DMS114 treated with DMSO at 0.1 percent for 48 hours (cell line): ENCODE measurements around the gene GAS6.
"Not testable (repeated sequence)": the region's sequence is repeated elsewhere in the genome, so short reads cannot be mapped to it uniquely, and the experiment has no call there.

Experiments used
- DNase-seq: peaks from one replicate; lab custom pipeline; 2025; ENCODE audit not compliant: unreplicated experiment; lab: John Stamatoyannopoulos, UW

Gene GAS6

DNA sequence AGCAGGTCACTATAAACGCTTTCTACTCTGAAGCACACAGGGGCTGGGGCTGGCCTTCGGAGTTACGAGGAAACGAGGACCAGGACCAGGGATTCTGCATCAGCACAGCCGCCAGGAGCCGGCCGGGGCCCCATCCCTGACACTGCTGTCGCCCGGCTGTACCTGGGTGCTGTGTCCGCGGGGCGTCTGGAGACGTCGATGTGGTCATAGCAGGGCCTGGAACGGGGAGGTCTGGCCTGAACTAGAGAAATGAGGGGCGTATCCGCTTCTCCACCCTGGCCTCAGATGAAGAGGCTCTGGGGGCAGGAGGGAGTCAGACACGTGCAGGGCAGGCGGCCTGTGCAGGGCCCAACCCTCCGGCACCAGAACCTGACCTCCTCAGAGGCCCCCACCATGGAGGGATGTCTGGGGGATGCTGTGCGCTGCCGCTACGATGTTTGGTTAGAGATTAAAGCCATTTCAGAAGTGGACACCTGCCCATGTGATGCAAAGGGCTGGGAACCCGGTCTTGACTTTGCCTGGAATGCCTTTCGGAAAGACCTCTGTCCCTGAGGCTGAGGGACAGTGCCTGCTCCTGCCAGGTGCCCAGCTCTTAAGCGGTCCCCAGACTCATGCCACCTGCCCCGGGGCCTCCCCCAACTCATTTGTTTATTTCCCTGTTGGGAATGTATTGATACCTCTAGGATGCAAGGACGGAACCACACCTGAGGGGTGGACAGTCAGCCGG is 21.4 kb downstream of the GAS6 start:
- no peak for DNase-seq

DNA sequence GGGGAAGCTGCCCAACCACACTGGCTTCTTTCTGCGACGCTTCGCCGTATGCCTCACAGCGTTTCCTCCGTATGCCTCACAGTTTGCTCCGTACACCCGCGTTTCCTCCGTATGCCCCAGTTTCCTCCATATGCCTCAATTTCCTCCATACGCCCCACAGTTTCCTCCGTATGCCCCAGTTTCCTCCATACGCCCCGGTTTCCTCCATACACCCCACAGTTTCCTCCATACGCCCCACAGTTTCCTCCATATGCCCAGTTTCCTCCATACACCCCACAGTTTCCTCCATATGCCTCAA is 22.6 kb downstream of the GAS6 start:
- no peak for DNase-seq

DNA sequence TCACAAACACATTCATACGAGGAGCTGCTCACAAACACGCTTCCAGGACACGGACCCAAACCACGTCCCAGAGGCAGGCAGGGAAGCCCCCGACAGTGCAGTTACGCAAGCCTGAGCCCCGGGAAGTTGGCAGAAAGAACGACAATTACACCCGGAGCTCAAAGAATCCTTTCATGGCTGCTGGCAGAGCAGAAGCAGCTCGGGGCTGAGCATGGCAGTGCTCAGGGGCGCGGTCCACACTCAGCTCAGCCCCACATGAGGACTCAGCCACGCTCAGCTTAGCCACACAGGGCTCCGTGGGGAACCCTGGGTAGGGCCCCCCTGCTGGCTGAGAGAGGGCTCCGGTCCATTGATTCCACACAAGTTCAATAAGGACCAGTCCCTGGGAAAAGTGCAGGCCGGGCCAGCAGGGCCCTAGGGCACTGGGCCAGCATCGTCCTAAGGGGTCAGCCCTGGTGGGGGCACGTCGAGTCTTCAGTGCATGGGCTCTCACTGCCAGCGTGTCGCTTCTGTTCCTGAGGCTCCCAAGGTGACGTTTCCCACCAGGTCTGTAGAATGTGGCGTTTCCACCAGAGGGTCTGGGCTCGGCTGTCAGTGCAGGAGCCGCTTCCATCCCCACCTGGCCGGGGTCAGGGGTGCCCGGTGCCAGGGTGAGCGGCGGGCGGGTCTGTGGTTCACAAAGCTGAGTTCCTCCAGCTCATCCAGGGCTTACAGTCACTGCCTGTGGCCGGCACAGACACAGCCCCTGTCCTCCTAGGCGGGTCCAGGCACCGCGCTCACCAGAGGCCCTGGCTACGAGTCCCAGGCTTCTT is 23.1 kb downstream of the GAS6 start:
- no peak for DNase-seq

DNA sequence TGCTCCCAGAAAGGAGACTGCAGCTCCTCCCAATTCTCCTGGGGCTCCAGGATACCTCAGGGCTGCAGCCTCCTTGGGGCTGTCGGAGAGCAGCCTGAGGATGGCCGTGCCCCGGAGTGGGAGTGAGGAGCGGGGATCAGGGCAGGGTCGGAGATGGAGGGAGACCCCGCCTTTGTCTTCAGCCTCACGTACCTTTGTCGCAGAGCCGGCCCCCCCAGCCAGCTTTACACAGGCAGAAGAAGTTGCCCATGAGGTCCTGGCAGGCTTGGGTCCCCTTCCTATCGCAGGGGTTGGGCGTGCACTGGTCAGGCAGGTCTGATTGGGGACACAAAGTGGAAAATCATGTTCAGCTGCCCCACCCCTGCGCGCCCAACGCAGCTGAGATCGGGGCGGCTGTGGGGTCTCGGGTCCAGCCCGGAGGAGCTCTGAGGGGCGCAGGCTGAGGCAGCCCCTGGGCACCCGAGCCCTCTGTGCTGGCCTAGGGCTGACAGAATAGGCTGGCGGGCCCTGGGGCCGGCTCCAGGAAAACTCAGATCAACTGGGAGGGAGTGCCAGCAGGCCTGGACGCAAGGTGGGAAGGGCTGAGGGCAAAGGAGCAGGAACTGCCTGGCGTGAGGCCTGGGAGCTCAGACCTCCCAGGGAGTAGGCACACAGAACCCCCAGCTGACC is 24.2 kb downstream of the GAS6 start:
- DNase-seq, result no peak

DNA sequence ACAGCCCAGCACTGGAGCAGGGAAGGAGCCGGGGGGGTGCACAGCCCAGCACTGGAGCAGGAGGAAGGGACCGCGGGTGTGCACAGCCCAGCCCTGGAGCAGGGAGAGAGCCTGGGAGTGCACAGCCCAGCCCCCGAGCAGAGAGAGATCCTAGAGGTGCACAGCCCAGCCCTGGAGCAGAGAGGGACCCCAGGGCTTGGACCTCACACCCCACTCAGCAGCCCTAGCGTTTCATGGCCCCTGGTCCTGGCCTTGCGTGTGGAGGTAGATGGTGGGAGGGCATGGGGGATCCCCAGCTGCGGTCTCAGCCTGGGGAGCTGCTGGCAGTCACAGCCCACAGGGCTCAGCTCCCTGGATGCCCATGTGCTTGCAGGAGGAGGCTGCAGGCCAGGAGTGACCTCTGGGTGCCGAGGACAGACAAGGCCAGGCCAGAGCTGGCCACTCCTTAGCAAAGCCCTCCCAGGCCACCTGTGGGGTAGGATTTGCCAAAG is 25.1 kb downstream of the GAS6 start:
- DNase-seq, result no peak

DNA sequence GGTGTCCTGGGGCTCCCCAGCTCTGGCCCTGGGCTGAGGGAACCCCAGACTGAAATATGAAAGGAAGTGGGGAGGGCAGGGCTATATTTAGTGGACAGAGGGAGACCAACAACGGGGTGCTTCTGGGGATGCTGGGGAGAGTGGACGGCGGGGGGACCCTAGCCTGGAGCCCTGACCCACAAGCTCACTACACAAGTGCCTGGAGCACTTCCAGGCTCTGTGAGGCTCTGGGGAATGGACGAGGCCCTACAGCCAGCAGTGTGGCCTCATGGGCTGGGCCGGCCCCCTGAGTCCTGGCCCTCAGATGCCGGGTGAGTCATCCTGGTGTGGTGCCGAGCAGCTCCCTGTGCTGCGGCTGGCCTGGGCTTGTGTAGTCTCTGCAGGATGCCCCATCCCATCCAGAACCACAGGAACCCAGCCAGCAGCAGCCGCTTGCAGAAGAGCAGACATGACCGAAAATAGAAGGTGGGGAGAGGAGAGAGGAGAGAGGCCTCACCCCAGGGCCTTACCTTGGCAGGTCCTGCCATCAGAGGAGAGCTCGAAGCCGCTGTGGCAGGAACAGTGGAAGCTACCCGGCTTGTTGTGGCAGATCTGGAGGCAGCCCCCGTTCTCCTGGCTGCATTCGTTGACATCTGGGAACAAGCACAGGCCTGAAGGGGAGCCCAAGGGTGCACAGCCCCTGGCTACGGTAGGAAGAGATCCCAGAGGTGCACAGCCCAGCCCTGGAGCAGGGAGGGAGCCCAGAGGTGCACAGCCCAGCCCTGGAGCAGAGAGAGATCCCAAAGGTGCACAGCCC is 26.1 kb downstream of the GAS6 start:
- no peak for DNase-seq

DNA sequence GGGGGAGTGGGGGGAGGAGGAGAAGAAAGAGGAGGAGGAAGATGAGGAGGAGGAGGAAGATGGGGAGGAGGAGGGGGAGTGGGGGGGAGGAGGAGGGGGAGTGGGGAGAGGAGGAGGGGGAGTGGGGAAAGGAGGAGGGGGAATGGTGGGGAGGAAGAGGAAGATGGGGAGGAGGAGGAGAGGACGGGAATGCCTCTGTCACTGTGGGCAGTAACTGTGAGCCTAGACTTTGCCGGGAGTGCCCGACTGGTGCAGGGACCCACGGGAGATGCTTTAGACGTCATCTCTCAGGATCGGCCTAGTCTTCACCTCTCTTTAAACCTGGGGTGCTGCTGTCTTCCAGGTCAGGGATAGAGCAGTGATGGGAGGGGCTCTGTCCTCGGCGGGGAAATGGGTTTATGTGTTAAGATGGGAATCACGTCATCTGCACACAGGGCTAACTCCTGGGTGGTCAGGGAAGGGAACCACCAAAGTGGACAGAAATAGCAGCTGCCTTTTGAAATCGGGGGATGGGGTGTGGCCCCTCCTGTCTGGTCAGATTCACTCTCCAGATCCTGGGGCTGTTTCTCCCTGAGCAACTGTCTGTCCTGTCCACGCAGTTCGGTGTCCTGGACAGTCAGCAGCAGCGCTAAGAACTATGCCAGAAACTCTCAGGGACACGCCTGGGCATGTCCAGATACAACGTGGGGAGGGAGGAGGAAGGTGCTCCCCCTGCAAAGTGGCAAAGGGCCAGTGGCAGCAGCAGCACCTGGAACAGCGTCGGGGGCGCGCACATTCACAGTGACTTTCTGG is 26.9 kb downstream of the GAS6 start:
- DNase-seq, result no peak

DNA sequence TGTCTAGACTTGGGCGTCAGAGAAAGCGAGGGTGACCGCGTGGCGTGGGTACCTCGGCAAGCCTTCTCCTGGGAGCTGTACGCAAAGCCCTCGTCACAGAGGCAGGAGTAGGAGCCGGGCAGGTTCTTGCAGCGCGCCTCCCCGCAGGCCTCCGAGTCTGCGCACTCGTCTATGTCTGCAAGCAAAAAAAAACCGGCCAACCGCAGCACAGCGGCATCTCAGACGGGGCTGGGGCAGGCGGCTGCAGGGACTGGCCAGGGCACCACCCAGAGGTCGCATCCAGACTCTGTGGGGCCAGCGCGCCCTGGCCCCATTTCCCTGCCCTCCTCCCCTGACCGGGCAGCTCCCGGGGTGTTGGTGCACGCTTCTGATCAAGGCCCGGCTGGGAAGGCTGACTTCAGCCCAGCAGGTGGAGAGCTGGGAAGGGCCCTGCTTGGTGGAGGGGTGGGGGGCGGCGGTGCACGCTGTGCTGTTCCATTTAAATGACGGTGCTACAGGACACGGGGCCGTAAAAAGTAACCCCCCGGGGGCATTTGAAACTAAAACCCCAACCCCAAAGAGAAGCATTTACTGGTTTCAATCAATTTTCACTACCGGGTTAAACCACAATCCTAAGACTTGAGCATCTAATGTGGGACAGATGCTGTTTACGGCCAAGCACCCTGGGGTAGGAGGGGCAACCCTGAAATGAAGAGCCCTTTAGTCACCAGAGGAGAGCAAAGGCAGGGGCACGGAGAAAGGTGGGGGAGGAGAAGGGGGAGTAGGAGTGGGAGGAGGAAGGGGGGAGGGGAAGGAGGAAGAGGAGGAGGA is 28.2 kb downstream of the GAS6 start:
- DNase-seq, result no peak

DNA sequence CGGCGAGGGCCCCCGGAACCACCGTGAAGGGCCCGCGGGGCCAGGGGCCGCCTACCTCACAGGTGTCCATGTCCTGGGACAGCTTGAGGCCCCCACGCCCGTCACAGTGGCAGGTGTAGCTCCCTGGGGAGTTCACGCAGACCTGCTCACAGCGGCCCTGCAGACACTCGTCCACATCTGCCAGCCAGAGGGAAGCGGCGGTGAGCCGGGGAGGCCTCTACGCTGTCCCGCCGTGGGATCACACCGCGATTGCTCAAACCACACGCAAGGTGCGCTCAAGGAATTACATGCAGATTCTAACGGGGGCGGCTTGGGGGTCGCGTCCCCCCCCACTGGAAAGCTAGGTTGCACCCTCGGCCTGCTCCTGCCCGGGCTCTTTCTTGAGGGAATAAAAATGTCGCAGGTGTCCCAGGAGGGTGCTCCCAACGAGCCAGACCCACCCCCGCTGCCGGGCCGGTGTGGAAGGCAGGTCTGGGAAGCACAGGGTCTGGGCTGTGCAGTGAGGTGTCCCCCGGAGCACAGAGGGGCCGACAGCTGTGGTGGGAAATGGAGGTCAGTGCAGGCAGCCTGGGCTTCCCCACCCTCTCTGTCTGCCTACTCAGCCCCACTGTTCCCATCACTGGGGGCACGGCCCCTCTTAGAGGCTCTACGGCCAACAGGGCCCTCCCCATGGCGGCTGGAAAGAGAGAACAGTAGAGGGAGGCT is 29.2 kb downstream of the GAS6 start:
- no peak for DNase-seq

DNA sequence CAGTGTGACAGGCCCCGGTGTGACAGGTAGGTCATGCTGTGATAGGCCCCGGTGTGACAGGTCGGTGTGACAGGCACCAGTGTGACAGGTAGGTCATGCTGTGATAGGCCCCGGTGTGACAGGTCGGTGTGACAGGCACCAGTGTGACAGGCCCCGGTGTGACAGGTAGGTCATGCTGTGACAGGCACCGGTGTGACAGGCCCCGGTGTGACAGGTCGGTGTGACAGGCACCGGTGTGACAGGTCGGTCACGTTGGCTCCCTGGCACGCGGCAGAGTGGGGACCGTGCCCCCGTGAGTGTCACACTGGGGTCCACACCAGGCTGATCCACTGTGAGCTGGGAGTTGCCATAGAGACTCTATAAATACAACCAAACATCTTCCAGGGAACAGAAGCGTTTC is 29.9 kb downstream of the GAS6 start:
- DNase-seq, result not testable (repeated sequence)

DNA sequence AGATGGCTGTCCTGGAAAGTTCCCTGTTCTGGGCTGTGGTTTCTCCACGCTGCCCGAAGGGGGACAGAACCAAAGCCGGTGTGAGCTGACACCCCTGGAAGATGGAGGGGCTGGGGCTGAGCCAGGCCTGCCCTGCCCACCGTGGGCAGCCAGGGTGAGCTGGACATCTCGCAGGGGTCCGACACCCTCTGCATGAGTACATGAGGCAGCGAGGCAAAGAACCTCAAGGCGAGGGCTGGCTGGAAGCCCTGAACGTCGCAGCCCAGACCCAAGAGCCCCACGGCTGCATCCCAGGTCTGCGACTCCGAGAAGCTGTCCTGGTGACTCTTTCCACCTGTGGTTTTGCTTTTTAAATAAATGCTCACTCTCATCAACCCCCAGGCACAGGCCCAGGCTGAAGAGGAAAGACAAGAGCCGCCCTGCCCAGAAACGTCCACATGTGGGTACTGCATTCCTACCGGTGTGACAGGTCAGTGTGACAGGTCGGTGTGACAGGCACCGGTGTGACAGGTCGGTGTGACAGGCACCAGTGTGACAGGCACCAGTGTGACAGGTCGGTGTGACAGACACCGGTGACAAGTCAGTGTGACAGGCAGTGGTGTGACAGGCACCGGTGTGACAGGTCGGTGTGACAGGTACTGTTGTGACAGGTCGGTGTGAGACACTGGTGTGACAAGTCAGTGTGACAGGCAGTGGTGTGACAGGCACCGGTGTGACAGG is 30.6 kb downstream of the GAS6 start:
- no peak for DNase-seq

DNA sequence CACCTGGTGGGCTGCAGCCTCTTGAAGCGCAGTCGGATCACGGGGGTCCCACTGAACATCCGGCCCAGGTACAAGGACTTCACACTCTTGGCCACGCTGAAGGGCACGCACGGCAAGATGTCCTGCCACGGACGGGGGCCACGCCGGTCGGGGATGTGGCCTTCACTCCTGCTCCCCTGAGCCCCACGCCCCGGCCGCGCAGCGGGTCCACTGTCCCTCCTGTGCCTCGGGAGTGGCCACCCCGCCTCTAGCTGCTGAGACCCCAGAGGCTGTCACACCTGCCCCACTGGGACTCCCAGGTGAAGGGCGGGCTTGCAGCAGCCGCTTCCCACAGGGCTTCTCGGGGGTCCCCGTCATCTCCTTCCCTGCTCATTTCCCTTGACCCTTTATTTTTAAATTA is 31.2 kb downstream of the GAS6 start:
- DNase-seq, result no peak

DNA sequence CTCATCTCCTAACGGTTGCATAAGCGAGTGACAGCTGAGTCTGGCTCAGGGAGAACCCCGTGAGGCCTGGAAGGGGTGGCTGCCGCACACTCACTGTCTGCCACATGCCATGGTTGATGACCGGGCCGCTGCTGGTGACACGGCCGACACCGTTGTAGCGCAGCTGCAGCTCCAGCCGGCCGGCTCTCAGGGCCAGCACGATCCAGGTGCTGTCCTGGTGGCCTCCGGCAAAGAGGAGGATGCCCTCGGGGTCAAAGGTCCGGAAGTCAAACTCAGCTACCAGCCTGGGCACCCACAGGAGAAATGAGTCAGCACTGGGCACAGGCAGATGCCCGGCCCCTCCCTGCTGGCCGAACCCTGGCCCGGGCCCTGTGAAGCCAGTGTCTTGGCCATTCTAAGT is 31.7 kb downstream of the GAS6 start:
- DNase-seq, result no peak

DNA sequence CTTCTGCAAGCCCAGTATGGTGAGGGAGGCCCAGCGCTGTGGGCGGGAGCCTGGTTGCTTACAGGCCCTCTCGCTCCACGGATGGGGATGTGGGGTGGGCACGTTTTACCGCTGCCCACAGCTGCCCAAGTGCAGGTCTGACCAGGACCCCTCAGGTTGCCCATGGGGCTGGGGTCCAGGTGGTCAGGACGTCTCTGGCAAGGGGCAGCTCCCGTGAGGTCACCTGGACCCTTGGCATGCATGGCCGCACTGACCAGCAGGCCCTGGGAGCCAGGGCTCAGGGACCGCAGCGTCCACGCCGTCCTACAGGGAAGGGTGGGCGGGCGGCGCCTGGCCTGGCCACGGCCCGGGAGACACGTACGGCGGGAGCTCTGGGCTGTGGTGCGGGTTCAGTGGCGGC is 32.8 kb downstream of the GAS6 start:
- DNase-seq, result no peak

DNA sequence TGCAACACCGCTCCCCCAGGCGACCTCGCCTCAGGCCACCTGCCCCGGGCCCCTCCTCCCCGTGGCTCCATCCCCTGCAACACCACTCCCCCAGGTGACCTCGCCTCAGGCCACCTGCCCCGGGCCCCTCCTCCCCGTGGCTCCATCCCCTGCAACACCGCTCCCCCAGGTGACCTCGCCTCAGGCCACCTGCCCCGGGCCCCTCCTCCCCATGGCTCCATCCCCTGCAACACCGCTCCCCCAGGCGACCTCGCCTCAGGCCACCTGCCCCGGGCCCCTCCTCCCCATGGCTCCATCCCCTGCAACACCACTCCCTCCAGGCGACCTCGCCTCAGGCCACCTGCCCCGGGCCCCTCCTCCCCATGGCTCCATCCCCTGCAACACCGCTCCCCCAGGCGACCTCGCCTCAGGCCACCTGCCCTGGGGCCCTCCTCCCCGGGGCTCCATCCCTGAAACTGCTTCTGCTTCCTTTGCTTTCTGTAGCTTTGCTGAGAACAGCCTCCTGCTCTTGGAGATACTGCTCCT is 33.4 kb downstream of the GAS6 start:
- not testable (repeated sequence) for DNase-seq

DNA sequence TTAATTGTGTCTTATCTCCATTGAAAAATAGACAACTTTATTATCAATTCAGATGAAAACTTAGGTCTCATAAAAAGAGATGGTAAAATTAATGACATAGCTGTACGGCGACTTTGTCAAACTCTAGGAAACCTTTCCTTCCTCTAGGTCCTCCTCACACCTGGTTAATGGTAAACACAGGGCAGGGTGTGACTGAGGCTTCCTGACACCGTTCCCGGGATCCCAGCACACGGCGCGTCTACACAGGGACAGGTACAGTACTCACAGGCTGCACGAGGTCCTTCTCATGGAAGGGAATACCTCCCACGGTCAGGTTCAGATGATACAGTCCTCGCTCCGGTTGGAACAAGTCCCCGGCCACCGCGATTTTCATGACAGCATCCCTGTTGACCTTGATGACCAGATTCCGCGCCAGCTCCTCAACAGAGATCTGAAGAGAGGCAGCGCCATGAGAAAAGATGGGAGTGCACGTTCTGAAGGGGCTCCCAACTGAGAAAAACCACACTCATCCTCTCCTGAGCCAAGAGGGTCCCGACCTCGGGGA is 35.5 kb downstream of the GAS6 start:
- DNase-seq, result no peak

DNA sequence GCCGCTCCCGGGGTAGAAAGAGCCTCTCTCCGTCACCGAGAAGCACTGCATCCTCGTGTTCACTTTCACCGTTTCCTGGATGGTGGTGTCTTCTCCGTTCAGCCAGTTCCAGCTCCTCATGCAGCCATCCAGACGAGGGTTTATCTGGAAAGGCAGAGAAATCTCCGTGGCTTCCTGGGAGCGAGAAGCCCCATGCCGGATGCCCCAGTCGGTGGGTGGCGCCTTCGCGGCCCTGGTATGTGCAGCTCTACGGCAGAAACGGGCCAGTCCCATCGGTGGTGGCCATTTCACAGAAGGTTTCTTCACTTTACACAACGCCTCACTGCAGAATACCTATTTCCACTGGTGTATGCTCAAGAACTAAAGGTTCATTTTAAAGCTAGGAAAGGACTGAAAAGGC is 36.9 kb downstream of the GAS6 start:
- DNase-seq, result no peak

DNA sequence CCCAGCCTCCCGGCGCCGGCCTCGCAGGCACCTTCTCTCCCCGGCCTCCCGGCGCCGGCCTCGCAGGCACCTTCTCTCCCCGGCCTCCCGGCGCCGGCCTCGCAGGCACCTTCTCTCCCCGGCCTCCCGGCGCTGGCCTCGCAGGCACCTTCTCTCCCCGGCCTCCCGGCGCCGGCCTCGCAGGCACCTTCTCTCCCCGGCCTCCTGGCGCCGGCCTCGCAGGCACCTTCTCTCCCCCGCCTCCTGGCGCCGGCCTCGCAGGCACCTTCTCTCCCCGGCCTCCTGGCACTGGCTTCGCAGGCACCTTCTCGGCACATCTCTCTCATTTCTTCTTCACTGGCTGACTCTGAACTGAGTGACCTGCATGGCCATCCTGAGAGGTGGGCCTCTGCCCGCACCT is 37.4 kb downstream of the GAS6 start:
- not testable (repeated sequence) for DNase-seq
